ENCODE results near the gene SERINC2.
"Not testable (repeated sequence)": the region's sequence is repeated elsewhere in the genome, so short reads cannot be mapped to it uniquely, and the experiment has no call there.

The SERINC2 gene

GRCh38 chr1:31427322-31427721 is 14.3 kb downstream of the SERINC2 start:
- no peak for TF ChIP-seq CTCF (conservative IDR thresholded peaks at IDR 0.05; ENCODE audit: low read depth, low read length)
- no peak for DNase-seq (ENCODE audit: low read depth)

DNA sequence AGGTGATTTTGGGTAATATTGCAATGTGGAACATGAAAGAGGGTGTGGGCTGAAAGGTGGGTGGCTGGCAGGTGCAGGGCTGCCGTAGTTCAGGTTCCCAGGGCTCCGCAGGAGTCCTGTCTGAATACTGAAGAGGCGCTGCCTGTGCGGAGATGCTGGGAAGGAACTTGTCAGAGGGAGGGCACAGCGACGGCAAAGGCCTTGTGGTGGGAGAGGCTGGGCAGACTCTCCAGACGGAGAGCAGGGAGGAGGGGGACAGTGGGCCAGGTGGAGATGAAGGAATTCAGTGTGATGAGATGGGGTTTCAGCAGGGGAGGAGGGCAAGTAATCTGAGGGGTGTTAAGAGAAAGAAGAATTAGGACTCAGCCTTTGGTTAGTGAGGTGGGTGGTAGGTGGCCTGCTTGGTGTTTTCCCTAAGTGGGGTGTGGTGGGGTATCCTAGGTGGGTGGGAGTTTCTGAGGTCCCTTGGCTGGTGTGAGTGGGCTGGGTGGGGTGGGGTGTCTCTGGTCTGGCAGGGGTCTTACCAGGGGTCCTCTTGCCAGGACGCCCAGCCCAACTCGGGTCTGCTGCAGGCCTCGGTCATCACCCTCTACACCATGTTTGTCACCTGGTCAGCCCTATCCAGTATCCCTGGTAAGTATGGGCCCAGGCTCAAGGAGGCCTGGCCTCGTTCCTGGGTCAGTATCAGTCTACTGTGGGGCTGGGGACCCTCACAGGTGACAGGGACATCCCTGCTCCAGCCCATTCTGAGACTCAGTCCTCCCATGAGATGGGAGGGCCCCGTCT is 15.6 kb downstream of the SERINC2 start:
- no peak for TF ChIP-seq CTCF (conservative IDR thresholded peaks at IDR 0.05; ENCODE audit: low read depth, low read length)
- no peak for DNase-seq (ENCODE audit: low read depth)
- H3K4me3 ChIP-seq (ENCODE audit: low read length) = no peak overlapping the region

More at GRCh38 chr1:31427322-31427721, 14.3 kb downstream of the SERINC2 start:
- no peak overlapping the region for H3K4me3 ChIP-seq (ENCODE audit: low read length)

DNA sequence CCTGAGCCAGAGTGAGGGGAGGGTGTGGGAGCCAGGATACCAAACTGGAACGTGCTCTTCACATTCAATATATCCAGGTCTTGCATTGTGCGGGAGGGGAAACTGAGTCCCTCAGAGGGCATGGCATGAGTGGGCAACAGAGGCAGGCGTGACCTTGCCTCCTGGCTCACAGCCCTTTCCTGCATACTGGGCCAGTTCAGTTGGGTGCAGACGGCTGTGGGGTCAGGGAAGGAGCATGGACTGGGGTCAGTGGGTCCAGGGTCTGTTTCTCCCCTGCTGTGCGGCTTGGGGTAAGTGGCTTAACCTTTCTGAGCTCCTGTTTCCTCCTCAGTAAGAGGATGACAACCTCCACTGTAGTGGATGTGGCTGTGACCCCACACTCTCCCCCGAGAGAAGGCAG is 16.6 kb downstream of the SERINC2 start:
- no peak overlapping the region for H3K4me3 ChIP-seq (ENCODE audit: low read length)
- no peak for TF ChIP-seq CTCF (conservative IDR thresholded peaks at IDR 0.05; ENCODE audit: low read depth, low read length)
- DNase-seq (ENCODE audit: low read depth) = no peak

- DNase-seq (ENCODE audit: low read depth); H3K4me3 ChIP-seq (ENCODE audit: low read length): not testable (repeated sequence)
These were observed 18.6 kb downstream of the SERINC2 start for GRCh38 chr1:31431351-31432257.

GRCh38 chr1:31432592-31433395 is 19.8 kb downstream of the SERINC2 start:
- TF ChIP-seq CTCF (conservative IDR thresholded peaks at IDR 0.05; ENCODE audit: low read depth, low read length) = no peak
- no peak for DNase-seq (ENCODE audit: low read depth)
- no peak overlapping the region for H3K4me3 ChIP-seq (ENCODE audit: low read length)

- no peak overlapping the region for H3K4me3 ChIP-seq (ENCODE audit: low read length)
- no peak for TF ChIP-seq CTCF (conservative IDR thresholded peaks at IDR 0.05; ENCODE audit: low read depth, low read length)
- no peak for DNase-seq (ENCODE audit: low read depth)
These were observed 20.4 kb downstream of the SERINC2 start for GRCh38 chr1:31433396-31433930.
